Gastroesophageal sphincter (tissue), 3 donors: ENCODE data around the gene TAF11L12.

ENCODE experiments used
- CTCF ChIP-seq, 4 experiments: fragments of 200-600 bp in 2 of 4; fragments of 450-650 bp in 2 of 4; sonication (generic) in 1 of 4; IDR thresholded peaks; one replicate each; pipeline ENCODE4 v1.5.1; 2017 to 2019; ENCODE audit warnings: antibody characterized with exemption in 4 of 4, mild to moderate bottlenecking in 2 of 4, moderate library complexity in 2 of 4
- POLR2AphosphoS5 ChIP-seq: sonication (generic); formaldehyde crosslinking; IDR thresholded peaks from one replicate; pipeline ENCODE4 v1.6.1; 2017; ENCODE audit warnings: antibody characterized with exemption

GRCh38 chr5:17634160-17634559, 24.0 kb downstream of the TAF11L12 start, which contains the start of gene TAF11L14:
- TF ChIP-seq CTCF (IDR thresholded peaks at IDR 0.05) (no peak), POLR2AphosphoS5 (no peak)
